HEK293 (cell line): ENCODE measurements around the gene KCNB1.

Experiments used
- CTCF ChIA-PET: fragments of 350-600 bp; formaldehyde crosslinking; extraction: SDS; loops from one replicate; lab custom pipeline; 2021; ENCODE audit warnings: antibody characterized with exemption; lab: Yijun Ruan, JAX
- POLR2A ChIA-PET: fragments of 300-600 bp; formaldehyde crosslinking; extraction: SDS; loops from one replicate; lab custom pipeline; 2020; ENCODE audit warnings: antibody characterized with exemption, inconsistent platforms; lab: Yijun Ruan, JAX
- H3K27ac ChIP-seq: fragments of 200-500 bp; sonication (Bioruptor generic); 2 replicates; pipeline ENCODE4 v1.5.1; 2014; ENCODE audit warnings: low read depth, low read length, control low read depth, inconsistent platforms; ENCODE audit errors: extremely low read depth
- H3K36me3 ChIP-seq, 2 experiments: fragments of 200-500 bp in 1 of 2; sonication (Bioruptor generic) in 1 of 2; 1 replicate in 1 of 2; 2 replicates in 1 of 2; pipeline ENCODE4 v1.5.1; 2014 to 2017; ENCODE audit warnings: inconsistent platforms in 2 of 2, low read length in 2 of 2; ENCODE audit not compliant: control insufficient read depth in 2 of 2, insufficient read depth in 1 of 2
- H3K4me1 ChIP-seq: fragments of 200-500 bp; sonication (Bioruptor generic); 2 replicates; pipeline ENCODE4 v1.5.1; 2014; ENCODE audit warnings: mild to moderate bottlenecking, low read length, inconsistent platforms; ENCODE audit not compliant: control insufficient read depth, insufficient read depth
- H3K4me3 ChIP-seq: 2 replicates; pipeline ENCODE4 v1.5.1; 2011; ENCODE audit warnings: low read depth, mild to moderate bottlenecking, control low read depth, low read length, moderate library complexity
- H3K9me3 ChIP-seq: fragments of 200-500 bp; sonication (Bioruptor generic); 2 replicates; pipeline ENCODE4 v1.5.1; 2014; ENCODE audit warnings: low read depth, low read length, inconsistent platforms; ENCODE audit not compliant: control insufficient read depth, insufficient read depth
- EGR2 ChIP-seq: fragments of 450-650 bp; formaldehyde crosslinking; IDR thresholded peaks from 2 replicates; pipeline ENCODE4 v1.5.1; 2016; ENCODE audit warnings: low read depth, missing biosample characterization, missing genetic modification characterization
- IKZF3 ChIP-seq: fragments of 450-650 bp; IDR thresholded peaks from 2 replicates; pipeline ENCODE4 v1.5.0; 2018; ENCODE audit warnings: missing biosample characterization, mild to moderate bottlenecking, missing genetic modification characterization, moderate library complexity
- KLF9 ChIP-seq: fragments of 450-650 bp; formaldehyde crosslinking; IDR thresholded peaks from 2 replicates; pipeline ENCODE4 v1.5.1; 2016; ENCODE audit warnings: missing biosample characterization, missing genetic modification characterization, low read depth
- TCF7L2 ChIP-seq: IDR thresholded peaks from 2 replicates; pipeline ENCODE4 v1.6.1; 2011; ENCODE audit warnings: low read depth, mild to moderate bottlenecking, inconsistent platforms, low read length, moderate library complexity, borderline replicate concordance
- ZBTB11 ChIP-seq: fragments of 450-650 bp; formaldehyde crosslinking; conservative IDR thresholded peaks from 2 replicates; pipeline ENCODE4 v1.5.1; 2016; ENCODE audit warnings: low read depth, missing biosample characterization, missing genetic modification characterization
- ZBTB48 ChIP-seq: fragments of 450-650 bp; formaldehyde crosslinking; IDR thresholded peaks from 2 replicates; pipeline ENCODE4 v1.5.1; 2016; ENCODE audit warnings: missing biosample characterization, missing genetic modification characterization
- ZFHX2 ChIP-seq: fragments of 450-650 bp; formaldehyde crosslinking; conservative IDR thresholded peaks from 2 replicates; pipeline ENCODE4 v1.5.1; 2016; ENCODE audit warnings: missing biosample characterization, missing genetic modification characterization
- ZNF133 ChIP-seq: fragments of 450-650 bp; formaldehyde crosslinking; IDR thresholded peaks from 2 replicates; pipeline ENCODE4 v1.5.1; 2016; ENCODE audit warnings: missing biosample characterization, missing genetic modification characterization
- ZNF140 ChIP-seq: fragments of 450-650 bp; formaldehyde crosslinking; IDR thresholded peaks from 2 replicates; pipeline ENCODE4 v1.5.1; 2016; ENCODE audit warnings: missing biosample characterization, missing genetic modification characterization
- ZNF23 ChIP-seq: fragments of 450-650 bp; formaldehyde crosslinking; IDR thresholded peaks from 2 replicates; pipeline ENCODE4 v1.5.1; 2016; ENCODE audit warnings: missing biosample characterization, missing genetic modification characterization, borderline replicate concordance
- ZNF239 ChIP-seq: fragments of 450-650 bp; formaldehyde crosslinking; IDR thresholded peaks from 2 replicates; pipeline ENCODE4 v1.5.1; 2016; ENCODE audit warnings: missing biosample characterization, missing genetic modification characterization
- ZNF292 ChIP-seq: fragments of 450-650 bp; formaldehyde crosslinking; IDR thresholded peaks from 2 replicates; pipeline ENCODE4 v1.5.1; 2016; ENCODE audit warnings: low read depth, missing biosample characterization, missing genetic modification characterization, borderline replicate concordance
- ZNF521 ChIP-seq: fragments of 450-650 bp; formaldehyde crosslinking; IDR thresholded peaks from 2 replicates; pipeline ENCODE4 v1.5.1; 2017; ENCODE audit warnings: missing biosample characterization, mild to moderate bottlenecking, missing genetic modification characterization
- ZNF596 ChIP-seq: fragments of 450-650 bp; IDR thresholded peaks from 2 replicates; pipeline ENCODE4 v1.5.0; 2018; ENCODE audit warnings: missing biosample characterization, mild to moderate bottlenecking, missing genetic modification characterization, moderate library complexity
- ZNF654 ChIP-seq: fragments of 450-650 bp; formaldehyde crosslinking; IDR thresholded peaks from 2 replicates; pipeline ENCODE4 v1.5.1; 2016; ENCODE audit warnings: low read depth, missing biosample characterization, missing genetic modification characterization
- TF ChIP-seq, protein P1 (sequence below): fragments of 450-650 bp; formaldehyde crosslinking; IDR thresholded peaks from 2 replicates; pipeline ENCODE4 v1.5.1; 2016; ENCODE audit warnings: missing biosample characterization, missing genetic modification characterization
- TF ChIP-seq, protein P2 (sequence below): fragments of 450-650 bp; formaldehyde crosslinking; IDR thresholded peaks from 2 replicates; pipeline ENCODE4 v1.5.1; 2016; ENCODE audit warnings: missing biosample characterization, missing genetic modification characterization
- TF ChIP-seq, protein P3 (sequence below): fragments of 450-650 bp; formaldehyde crosslinking; IDR thresholded peaks from 2 replicates; pipeline ENCODE4 v1.5.1; 2016; ENCODE audit warnings: missing biosample characterization, missing genetic modification characterization

Gene KCNB1

DNA sequence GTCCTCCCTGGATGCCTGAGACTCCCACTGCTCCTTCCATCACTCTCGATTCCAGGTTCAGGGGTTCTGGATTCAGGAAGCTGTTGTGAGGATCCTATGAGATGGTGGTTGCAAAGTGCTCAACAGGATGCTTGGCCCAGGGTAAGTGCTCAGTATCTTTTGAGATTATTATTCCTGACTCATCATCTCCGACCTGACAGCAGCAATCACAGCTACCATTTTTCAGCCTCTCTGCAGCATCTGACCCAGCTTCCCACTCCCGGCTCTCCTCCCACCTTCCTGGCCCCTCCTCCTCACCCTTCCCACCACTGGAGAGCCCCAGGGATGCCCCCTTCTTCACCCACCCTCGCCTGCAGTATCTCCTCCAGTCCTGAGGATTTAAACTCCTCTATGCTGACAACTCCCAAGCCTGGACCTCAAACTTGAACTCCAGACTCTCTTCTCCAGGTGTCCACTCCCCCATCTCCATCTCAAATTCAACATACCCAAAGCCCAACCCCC lies 36.8 kb upstream of the KCNB1 start:
- Histone ChIP-seq H3K9me3 (no peaks in the 10 kb centered on the region), H3K27ac (no peak overlapping the region), H3K4me3 (no peak overlapping the region), H3K4me1 (no peaks in the 10 kb centered on the region), H3K36me3 (no peaks in the 10 kb centered on the region)
- ChIA-PET CTCF (interaction anchor here (0.6 kb wide), 1 partner anchor 397 kb away, joined by 3 read pairs; no protein-coding TSS in a partner anchor), POLR2A (no interaction called here)
- TF ChIP-seq ZNF596 (tag by site-specific recombination) (no peak), EGR2 (tag by site-specific recombination) (peak; percentile 86), ZNF23 (tag by site-specific recombination) (no peak), ZFHX2 (peak; percentile 63; the same call in 1 of the 2 replicates), ZNF521 (tag by site-specific recombination) (no peak)

DNA sequence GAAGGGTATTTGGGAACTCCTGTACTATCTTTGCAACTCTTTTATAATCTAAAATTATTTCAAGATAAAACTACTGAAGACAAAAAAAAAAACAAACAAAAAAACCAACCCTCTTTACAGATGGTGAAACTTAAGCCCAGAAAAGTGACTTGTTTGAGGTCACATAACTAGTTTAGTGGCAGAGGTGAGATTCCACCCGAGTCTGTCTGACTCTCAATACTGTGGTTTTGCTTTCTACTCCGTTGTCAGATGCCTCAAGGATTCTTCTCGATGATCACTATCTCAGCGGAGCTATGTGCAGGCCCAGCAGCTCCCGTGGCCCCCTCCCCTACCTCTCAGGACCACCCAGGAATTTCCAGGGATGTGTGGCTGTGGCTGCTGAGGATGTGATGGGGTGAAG lies 36.1 kb upstream of the KCNB1 start:
- H3K27ac ChIP-seq = no peak overlapping the region
- H3K9me3 ChIP-seq = no peaks in the 10 kb centered on the region
- no peak for TF ChIP-seq TCF7L2
- no peak for TF ChIP-seq ZNF239 (tag by site-specific recombination)
- TF ChIP-seq, protein P1, sequence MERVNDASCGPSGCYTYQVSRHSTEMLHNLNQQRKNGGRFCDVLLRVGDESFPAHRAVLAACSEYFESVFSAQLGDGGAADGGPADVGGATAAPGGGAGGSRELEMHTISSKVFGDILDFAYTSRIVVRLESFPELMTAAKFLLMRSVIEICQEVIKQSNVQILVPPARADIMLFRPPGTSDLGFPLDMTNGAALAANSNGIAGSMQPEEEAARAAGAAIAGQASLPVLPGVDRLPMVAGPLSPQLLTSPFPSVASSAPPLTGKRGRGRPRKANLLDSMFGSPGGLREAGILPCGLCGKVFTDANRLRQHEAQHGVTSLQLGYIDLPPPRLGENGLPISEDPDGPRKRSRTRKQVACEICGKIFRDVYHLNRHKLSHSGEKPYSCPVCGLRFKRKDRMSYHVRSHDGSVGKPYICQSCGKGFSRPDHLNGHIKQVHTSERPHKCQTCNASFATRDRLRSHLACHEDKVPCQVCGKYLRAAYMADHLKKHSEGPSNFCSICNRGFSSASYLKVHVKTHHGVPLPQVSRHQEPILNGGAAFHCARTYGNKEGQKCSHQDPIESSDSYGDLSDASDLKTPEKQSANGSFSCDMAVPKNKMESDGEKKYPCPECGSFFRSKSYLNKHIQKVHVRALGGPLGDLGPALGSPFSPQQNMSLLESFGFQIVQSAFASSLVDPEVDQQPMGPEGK (tag by site-specific recombination) = no peak
- TF ChIP-seq ZBTB48 = no peak
- TF ChIP-seq, protein P2, sequence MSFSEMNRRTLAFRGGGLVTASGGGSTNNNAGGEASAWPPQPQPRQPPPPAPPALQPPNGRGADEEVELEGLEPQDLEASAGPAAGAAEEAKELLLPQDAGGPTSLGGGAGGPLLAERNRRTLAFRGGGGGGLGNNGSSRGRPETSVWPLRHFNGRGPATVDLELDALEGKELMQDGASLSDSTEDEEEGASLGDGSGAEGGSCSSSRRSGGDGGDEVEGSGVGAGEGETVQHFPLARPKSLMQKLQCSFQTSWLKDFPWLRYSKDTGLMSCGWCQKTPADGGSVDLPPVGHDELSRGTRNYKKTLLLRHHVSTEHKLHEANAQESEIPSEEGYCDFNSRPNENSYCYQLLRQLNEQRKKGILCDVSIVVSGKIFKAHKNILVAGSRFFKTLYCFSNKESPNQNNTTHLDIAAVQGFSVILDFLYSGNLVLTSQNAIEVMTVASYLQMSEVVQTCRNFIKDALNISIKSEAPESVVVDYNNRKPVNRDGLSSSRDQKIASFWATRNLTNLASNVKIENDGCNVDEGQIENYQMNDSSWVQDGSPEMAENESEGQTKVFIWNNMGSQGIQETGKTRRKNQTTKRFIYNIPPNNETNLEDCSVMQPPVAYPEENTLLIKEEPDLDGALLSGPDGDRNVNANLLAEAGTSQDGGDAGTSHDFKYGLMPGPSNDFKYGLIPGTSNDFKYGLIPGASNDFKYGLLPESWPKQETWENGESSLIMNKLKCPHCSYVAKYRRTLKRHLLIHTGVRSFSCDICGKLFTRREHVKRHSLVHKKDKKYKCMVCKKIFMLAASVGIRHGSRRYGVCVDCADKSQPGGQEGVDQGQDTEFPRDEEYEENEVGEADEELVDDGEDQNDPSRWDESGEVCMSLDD (tag by site-specific recombination) = no peak
- no peak for TF ChIP-seq ZBTB11 (tag by site-specific recombination)
- no peak for TF ChIP-seq ZNF521 (tag by site-specific recombination)
- no peak for TF ChIP-seq ZNF140 (tag by site-specific recombination)
- TF ChIP-seq, protein P3, sequence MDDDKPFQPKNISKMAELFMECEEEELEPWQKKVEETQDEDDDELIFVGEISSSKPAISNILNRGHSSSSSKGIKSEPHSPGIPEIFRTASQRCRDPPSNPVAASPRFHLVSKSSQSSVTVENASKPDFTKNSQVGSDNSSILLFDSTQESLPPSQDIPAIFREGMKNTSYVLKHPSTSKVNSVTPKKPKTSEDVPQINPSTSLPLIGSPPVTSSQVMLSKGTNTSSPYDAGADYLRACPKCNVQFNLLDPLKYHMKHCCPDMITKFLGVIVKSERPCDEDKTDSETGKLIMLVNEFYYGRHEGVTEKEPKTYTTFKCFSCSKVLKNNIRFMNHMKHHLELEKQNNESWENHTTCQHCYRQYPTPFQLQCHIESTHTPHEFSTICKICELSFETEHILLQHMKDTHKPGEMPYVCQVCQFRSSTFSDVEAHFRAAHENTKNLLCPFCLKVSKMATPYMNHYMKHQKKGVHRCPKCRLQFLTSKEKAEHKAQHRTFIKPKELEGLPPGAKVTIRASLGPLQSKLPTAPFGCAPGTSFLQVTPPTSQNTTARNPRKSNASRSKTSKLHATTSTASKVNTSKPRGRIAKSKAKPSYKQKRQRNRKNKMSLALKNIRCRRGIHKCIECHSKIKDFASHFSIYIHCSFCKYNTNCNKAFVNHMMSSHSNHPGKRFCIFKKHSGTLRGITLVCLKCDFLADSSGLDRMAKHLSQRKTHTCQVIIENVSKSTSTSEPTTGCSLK (tag by site-specific recombination) = no peak
- no peak for TF ChIP-seq ZNF292
- no peak for TF ChIP-seq ZNF133
- no peak for TF ChIP-seq KLF9
- no peak for TF ChIP-seq ZNF654 (tag by site-specific recombination)
- no peak for TF ChIP-seq IKZF3 (tag by site-specific recombination)
- H3K4me3 ChIP-seq = no peak overlapping the region
- CTCF ChIA-PET = interaction anchor here (1.6 kb wide), 1 partner anchor 22 kb away, joined by 9 read pairs; no protein-coding TSS in a partner anchor
- H3K36me3 ChIP-seq = no peaks in the 10 kb centered on the region
- POLR2A ChIA-PET = no interaction called here
- H3K4me1 ChIP-seq = no peaks in the 10 kb centered on the region
